Left renal pelvis (tissue), 4 donors: Measurements from ENCODE around the gene PTGER2. TPM values are rescaled to one million over a fixed set of nuclear protein-coding genes. Genes with fewer than 3 reads are reported as not detected.

Experiments used
- DNase-seq, 4 donors: peaks; one replicate each; pipeline ENCODE4 v3.0.0-alpha.2; 2013; ENCODE audit warnings: low read depth in 4 of 4, low spot score in 3 of 4
- polyA plus RNA-seq, 4 donors: library from polyadenylated mRNA; unstranded; fragments of 120-200 nt; gene quantifications; one replicate each; pipeline ENCODE4 v1.2.1, GENCODE V29; 2013; ENCODE audit not compliant: insufficient read length in 4 of 4

Gene PTGER2, protein sequence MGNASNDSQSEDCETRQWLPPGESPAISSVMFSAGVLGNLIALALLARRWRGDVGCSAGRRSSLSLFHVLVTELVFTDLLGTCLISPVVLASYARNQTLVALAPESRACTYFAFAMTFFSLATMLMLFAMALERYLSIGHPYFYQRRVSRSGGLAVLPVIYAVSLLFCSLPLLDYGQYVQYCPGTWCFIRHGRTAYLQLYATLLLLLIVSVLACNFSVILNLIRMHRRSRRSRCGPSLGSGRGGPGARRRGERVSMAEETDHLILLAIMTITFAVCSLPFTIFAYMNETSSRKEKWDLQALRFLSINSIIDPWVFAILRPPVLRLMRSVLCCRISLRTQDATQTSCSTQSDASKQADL
- 1 to 10 TPM; 5.7 to 8.2 (median 7.0) TPM for polyA plus RNA-seq

DNA sequence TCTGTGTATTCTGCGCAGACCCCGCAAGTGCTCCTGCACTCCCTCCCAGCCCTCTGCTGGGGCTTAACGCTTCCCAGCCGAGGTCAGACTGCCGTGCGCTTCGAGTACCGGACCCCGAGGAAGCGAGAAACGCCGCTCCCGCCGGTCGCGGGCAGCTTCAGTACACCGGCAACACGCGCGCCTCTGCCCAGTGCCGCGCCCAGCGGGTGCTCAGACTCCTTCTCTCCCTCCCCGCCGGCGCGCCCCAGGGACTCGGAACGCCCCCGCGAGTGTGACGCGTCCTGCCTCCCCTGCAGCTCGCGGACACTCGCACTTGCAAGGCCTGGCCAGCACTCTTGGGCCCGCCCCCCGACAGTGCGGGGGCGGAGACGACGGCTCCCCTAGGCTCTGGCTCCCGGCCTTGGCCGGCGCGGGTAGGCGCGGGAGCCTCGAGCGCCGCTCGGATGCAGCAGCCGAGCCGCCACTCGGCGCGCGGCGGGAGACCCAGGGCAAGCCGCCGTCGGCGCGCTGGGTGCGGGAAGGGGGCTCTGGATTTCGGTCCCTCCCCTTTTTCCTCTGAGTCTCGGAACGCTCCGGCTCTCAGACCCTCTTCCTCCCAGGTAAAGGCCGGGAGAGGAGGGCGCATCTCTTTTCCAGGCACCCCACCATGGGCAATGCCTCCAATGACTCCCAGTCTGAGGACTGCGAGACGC is at the start of gene PTGER2:
TSS of gene PTGER2 (plus strand) at position 410 of the 692 bp plus-strand sequence. CDS start at position 647, 237 bp downstream.
- DNase-seq: peak in 3 of 4 donors; percentile 72 to 76 (median 73)

DNA sequence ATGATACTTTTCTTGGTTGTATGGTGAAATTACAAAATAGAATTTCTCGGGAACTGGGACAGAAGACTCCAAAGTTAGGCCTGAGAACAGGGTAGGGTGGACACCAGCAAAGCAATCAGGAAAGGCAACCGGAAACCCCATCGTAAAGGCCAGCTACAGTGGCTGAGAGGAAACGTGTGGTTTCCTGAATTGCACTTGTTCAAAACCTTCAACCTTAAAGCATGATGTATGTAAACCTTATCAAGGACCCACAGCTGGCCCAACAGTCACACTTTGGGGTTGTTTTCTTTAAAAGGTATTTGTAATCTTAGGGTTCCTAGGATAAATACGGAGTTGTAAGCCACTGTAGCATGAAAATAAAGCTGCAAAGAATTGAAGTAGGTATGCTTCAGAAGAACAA is 48.9 kb upstream of the PTGER2 start:
- DNase-seq: no peak

DNA sequence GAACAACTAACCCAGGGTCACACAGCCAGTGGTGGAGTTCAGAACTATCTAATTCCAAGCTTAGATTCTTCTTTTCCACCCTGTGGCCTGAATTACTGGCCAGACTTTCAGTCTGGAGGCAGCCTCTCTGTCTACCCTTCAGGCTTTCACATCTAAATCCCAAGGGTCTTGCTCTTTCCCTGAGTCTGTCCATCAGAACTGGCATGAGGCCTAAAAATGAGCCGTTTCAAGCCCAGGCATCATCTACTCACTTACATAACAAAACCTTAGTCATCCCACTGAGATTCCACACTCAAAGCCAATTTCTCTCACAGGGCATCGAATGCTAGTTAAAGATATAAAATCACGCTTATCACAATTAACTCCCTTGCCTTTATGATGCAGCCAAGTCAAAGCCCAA is 47.9 kb upstream of the PTGER2 start:
- DNase-seq: no peak

DNA sequence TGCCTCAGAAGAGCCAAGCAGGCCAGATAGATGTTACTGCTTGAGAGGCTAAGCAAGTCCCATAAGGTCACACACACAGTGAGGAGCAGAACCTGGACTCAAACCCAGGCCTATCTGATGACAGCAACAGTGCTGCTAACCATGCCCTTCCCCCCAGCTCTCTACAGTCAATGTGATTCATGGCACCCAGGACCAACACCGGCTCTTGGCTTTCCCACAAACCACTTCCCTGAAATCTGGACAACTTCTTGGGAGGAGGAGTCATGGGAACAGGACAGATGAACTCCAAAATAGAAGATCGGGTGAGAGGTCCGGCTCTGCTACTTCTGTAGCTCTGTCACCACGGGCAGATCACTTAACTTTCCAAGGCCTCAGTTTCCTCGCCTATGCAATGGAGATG is 47.3 kb upstream of the PTGER2 start:
- DNase-seq: no peak

DNA sequence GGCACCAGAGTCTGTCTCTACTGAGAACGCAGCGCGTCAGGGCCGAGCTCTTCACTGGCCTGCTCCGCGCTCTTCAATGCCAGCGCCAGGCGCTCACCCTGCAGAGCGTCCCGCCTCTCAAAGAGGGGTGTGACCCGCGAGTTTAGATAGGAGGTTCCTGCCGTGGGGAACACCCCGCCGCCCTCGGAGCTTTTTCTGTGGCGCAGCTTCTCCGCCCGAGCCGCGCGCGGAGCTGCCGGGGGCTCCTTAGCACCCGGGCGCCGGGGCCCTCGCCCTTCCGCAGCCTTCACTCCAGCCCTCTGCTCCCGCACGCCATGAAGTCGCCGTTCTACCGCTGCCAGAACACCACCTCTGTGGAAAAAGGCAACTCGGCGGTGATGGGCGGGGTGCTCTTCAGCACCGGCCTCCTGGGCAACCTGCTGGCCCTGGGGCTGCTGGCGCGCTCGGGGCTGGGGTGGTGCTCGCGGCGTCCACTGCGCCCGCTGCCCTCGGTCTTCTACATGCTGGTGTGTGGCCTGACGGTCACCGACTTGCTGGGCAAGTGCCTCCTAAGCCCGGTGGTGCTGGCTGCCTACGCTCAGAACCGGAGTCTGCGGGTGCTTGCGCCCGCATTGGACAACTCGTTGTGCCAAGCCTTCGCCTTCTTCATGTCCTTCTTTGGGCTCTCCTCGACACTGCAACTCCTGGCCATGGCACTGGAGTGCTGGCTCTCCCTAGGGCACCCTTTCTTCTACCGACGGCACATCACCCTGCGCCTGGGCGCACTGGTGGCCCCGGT is 46.4 kb upstream of the PTGER2 start, which contains the start of gene PTGDR:
TSS of gene PTGDR (plus strand) at position 198 of the 778 bp plus-strand sequence. CDS start at position 315, 117 bp downstream.
- no peak for DNase-seq

DNA sequence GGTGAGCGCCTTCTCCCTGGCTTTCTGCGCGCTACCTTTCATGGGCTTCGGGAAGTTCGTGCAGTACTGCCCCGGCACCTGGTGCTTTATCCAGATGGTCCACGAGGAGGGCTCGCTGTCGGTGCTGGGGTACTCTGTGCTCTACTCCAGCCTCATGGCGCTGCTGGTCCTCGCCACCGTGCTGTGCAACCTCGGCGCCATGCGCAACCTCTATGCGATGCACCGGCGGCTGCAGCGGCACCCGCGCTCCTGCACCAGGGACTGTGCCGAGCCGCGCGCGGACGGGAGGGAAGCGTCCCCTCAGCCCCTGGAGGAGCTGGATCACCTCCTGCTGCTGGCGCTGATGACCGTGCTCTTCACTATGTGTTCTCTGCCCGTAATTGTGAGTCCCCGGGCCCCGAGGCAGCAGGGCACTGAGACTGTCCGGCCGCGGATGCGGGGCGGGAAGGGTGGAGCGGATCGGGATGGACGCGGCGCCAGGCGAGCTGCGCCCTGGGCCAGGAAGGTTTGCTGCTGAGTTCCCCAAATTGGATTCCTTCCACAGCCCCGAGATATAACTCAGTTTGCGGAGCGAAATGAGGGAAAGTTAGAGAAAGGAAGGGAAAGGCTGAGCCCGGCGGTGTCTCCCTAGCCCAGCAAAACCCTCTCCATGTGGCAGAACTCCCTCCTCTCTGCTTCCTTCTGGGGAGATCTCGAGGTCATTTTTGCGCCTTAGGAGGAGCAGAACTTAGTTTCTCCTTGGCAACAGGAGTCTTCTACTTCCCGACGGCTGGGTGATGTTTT is 45.6 kb upstream of the PTGER2 start:
- DNase-seq: no peak

DNA sequence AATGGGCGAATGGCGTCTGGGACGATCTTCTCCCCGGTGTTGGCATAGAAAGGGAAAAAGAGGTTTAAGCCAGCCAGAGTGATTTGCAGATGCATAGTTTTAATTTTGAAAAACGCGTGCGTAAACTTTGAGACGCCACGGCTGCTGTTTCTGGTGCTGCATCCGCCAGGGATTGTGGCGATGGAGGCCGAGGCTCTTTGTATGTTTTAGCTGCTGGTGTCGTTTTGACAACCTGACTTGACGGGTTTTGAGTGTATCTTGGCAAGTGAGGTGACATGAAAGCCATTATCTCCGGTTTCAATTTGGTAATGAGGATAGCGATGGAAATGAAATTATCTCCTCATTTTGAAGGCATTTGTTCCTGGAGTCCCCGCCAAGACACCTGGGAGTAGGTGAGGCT is 45.0 kb upstream of the PTGER2 start:
- no peak for DNase-seq

DNA sequence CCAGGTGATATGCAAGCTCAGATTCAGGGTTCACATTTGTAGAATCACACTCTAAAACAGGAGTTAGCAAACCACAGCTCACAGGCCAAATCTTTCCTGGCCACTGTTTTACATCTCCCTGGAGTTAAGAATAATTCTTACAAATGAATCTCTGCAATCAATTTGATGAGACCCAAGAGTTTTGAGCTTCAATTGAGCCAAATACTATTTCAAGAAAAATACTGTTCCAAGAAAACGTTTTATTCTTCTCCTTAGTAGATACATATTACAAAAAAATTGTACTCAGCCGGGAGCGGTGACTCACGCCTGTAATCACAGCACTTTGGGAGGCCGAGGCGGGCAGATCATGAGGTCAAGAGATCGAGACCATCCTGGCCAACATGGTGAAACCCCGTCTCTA is 44.1 kb upstream of the PTGER2 start:
- no peak for DNase-seq

DNA sequence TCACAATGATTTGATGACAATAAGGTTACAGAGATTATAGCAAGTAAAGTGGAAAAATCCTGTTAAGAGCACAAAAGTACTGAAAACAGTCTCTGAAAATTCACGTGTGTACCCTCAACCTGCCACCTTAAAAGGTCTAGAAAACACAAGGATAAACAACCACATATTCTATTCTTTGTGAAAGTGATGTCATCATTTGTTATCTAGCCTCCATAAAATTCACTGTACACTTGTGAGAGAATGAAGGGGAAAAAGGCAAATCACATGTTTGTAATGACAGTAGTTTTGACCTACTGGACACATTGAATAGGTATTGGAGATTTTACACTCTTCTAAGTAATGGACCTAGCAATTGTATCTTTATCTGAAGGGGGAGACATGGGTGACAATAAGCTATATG is 42.6 kb upstream of the PTGER2 start:
- DNase-seq: no peak

DNA sequence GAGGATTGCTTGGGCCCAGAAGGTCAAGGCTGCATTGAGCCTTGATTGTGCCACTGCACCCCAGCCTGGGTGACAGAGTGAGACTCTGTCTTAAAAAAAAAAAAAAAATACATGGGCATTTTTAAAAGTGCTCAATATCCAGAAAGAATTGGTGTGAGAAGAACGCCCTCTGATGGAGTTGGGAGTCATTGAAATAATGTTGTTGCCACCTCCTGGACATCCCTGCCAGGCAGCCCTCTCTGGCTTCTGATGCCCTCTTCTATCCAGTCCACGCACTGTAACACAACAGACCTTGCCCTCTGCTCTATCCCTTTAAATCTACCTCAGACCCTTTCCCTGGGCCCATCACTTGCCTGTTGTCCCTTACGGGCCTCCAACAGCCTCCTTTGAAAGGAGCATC is 41.7 kb upstream of the PTGER2 start:
- DNase-seq: no peak

DNA sequence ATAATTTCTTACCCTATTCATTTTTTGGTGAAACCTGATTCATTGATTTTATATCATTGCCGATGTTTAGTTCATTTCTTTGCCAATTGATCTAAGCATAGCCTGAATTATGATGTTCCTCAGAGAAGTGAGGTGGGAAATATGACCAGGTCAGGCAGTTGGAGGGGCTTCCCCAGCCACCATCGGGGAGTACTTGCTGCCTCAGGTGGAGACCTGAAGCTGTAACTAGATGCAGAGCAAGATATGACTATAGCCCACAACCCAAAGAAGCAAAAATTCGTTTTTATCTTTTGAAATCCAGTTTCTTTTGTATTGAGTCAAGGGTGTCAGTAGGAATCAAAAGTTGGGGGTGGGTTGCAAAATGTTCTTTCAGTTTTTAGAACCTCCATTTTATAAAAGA is 38.7 kb upstream of the PTGER2 start:
- no peak for DNase-seq

DNA sequence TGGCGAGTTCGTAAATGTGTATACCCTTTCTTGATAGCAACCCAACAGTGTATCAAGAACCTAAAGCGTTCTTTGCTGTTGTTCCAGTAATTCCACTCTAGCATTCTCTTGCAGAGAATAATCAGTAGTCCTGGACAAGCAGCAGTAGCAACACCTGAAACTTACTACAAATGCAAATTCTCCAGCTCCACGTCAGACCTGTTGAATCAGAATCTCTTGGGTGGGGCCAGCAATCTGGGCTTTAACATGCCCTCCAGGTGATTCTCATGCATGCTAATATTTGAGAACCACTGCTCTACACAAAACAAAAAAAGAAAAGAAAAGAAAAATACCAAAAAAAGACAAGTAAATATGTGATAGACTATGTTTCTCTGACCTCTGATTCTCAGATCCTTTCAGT is 36.6 kb upstream of the PTGER2 start:
- DNase-seq: no peak

DNA sequence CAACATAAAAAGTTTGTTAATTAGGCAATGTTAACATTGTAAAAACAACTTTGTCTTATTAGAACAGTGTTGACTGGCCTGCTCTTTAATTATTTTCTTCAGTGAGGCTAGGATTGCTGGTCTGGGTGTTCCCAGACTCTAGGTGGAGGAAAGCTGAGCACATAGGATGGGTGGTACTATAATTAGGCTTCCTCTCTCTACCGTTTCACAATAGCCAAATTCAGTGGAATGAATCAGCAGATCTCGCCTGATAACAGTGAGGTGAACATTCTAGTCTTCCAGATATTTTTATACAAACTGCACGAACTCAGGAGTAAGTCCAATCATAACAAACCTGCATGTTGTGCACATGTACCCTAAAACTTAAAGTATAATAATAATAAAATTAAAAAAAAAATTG is 34.7 kb upstream of the PTGER2 start:
- DNase-seq: no peak

DNA sequence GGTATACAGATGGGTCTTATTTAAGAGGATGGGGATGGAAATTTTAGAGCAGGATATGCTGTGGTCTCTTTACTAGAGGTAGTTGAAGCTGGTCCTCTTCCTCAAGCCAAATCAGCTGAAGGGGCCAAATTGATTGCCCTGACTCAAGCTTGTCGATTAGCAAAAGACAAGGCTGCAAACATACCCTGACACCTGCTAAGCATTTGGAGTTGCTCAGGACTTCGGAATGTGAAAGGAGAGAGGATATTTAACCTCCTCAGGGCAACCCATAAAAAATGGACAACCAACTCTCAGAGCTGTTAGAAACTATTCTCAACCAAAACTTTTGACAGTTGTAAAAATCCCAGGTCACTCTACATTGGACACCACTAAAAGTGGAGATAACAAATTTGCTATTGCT is 31.0 kb upstream of the PTGER2 start:
- DNase-seq: no peak

DNA sequence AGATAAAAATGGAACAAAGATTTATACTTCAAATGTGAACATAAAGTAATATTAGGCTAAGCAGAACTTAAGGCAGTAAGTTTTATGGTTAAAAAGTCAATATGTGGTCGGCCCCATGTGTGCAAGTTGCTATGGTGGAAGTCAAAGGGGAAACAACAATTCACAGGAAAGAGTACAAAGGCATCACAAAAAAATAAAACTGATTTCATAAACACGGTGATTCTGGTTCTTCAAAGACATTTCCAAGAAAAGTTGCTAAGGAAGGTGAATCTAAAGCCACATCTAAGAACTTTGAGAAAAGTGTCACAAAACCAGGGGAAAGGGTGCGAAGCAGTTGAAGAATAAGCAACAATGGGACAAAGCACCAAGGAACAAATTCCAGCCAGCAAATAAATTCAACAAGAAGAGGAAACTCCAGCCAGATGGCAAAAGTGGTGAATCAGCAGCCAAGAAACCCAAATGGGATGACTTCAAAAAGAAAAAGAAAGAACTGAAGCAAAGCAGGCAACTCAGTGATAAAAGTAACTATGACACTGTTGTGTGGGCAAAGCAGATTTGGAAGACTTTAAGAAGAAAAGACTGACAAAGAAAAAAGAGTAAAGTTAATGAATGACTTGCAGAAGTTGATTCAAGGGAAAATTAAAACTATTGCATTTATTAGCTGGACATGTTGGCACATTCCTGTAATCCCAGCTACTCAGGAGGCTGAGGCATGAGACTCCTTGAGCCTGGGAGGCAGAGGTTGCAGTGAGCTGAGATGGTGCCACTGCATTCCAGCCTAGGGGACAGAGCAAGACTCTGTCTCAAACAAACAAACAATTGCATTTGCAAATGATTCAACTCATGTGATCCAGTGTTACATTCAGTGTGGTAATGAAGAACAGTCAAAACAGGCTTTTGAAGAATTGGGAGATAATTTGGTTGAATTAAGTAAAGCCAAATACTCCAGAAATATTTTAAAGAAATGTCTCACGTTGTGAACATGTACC is 27.2 kb upstream of the PTGER2 start:
- no peak for DNase-seq

DNA sequence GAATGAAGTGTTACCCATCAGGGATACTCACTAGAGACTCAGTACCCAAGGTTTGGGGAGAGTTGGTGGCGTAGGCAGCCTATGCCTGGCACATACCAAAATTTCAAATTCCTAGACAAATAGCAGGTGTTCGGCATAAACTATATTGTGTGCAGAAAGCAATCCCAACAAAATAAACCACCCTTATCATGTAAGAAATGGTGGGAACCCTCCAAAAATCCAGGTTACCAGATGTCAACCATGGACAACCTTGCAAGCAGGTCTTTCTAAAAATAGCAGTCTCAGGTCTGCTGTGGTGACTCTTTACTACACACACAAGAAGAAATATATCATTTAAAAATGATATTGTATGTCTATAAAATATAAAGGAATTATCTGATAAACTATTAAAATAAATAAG is 17.7 kb upstream of the PTGER2 start:
- no peak for DNase-seq

DNA sequence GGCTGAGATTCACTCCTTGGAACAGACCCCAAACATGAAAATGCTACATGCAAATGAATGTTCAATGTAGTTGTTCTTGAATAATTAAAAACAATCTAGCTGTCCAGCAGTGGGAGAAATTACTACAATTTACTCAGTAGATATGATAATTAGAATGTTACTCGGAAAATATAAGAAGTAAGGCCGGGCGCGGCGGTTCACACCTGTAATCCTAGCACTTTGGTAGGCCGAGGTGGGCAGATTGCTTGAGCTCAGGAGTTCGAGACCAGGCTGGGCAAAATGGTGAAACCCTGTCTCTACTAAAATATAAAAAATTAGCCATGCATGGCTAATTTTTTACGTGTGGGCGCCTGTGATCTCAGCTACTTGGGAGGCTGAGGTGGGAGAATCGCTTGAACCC is 15.3 kb upstream of the PTGER2 start:
- no peak for DNase-seq

DNA sequence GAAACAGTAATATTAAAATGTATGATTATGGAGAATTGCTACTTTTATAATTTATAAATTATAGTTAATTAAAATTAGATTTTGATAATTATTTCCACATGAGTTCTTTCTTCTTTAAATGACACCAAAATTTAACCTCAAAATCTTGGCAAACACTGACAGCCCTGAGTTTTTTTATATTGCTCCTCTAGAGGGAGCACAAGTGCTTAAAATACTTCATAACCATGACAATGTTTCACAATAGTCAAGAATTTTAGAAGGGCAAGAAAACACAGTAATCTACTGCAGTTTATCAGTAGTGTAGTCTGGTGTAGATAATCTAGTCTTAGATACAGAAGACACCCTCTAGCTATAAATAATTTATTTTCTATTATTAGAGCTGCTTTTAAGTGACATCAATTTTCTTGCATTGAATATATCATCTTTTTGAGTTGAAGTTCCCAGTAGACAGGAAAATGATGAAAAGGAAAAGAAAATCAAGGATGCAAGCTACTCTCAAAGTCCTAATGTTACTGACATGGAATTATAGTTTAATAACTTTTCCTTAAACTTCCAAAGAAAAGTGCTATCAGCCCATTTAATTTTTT is 14.3 kb upstream of the PTGER2 start:
- peak in 2 of 4 donors; percentile 14 to 35 for DNase-seq

DNA sequence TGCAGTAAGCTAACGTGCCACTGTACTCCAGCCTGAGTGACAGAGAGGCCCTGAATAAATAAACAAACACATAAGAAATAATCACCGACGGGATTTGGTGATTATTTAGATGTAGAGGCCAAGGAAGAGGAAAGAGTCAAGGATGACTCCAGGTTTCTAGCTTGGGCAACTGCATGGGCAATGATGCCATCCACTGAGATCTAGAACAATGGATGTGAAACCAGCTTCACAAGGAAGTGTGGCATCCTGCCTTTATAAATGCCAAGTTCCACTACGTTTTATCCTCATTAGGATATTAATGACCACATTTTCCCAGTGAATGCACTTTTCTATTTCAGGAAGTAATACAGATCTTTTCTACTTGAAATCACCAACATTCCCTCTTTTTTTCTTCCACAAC is 10.9 kb upstream of the PTGER2 start:
- DNase-seq: no peak
